A673 (cell line): ENCODE measurements around the gene PTN.
"Not testable (repeated sequence)": the region's sequence is repeated elsewhere in the genome, so short reads cannot be mapped to it uniquely, and the experiment has no call there.

Experiments
- CTCF ChIP-seq: fragments of 300-800, 200-600 bp; sonication (generic); conservative IDR thresholded peaks from 2 replicates; pipeline ENCODE4 v1.5.1; 2017; ENCODE audit warnings: low read depth, mild to moderate bottlenecking, antibody characterized with exemption, low read length, moderate library complexity, mixed read lengths
- EZH2 ChIP-seq: fragments of 200-600 bp; sonication (generic); IDR thresholded peaks from 2 replicates; pipeline ENCODE4 v1.6.1; 2017; ENCODE audit warnings: borderline replicate concordance, low read depth, mild to moderate bottlenecking, mixed read lengths, antibody characterized with exemption, low read length; ENCODE audit not compliant: poor library complexity, severe bottlenecking

- not testable (repeated sequence) for TF ChIP-seq CTCF, EZH2
Observed at GRCh38 chr7:137265480-137265879, 78.1 kb downstream of the PTN start.
